Activated T-cell treated with anti-CD3 and anti-CD28 coated beads, Interleukin-2, amount 50 U/mL, for 4 hours (primary cell): ENCODE results near the gene KRTAP10-8. TPM values are rescaled to one million over a fixed set of nuclear protein-coding genes. Genes with fewer than 3 reads are reported as not detected.
"Not testable (repeated sequence)": the region's sequence is repeated elsewhere in the genome, so short reads cannot be mapped to it uniquely, and the experiment has no call there.

Experiments used
- ATAC-seq, 2 donors: fragments of 200-7000 bp; cut with Tn5 transposase; one replicate each; pipeline ENCODE4 v1.10.0; 2021
- DNase-seq: peaks from one replicate; pipeline ENCODE4 v3.0.0-alpha.2; 2020
- H3K27me3 Mint-ChIP-seq: one replicate; pipeline ENCODE4 v1.8.0; 2021; ENCODE audit warnings: low read depth, mixed read lengths
- H3K36me3 Mint-ChIP-seq: one replicate; pipeline ENCODE4 v1.8.0; 2022; ENCODE audit warnings: mixed read lengths; ENCODE audit not compliant: insufficient read depth
- H3K4me1 Mint-ChIP-seq: one replicate; pipeline ENCODE4 v1.8.0; 2021; ENCODE audit warnings: low read depth, mixed read lengths
- H3K4me3 Mint-ChIP-seq: one replicate; pipeline ENCODE4 v1.8.0; 2021; ENCODE audit warnings: mild to moderate bottlenecking, moderate library complexity, mixed read lengths
- H3K9me3 Mint-ChIP-seq: one replicate; pipeline ENCODE4 v1.8.0; 2021; ENCODE audit warnings: mixed read lengths
- total RNA-seq, 3 donors: library from RNA; stranded (reverse); gene quantifications; one replicate each; pipeline ENCODE4 v1.2.1, GENCODE V29; 2021

KRTAP10-8 gene
- total RNA-seq, 3 donors from 2014 or later: not detected

DNA sequence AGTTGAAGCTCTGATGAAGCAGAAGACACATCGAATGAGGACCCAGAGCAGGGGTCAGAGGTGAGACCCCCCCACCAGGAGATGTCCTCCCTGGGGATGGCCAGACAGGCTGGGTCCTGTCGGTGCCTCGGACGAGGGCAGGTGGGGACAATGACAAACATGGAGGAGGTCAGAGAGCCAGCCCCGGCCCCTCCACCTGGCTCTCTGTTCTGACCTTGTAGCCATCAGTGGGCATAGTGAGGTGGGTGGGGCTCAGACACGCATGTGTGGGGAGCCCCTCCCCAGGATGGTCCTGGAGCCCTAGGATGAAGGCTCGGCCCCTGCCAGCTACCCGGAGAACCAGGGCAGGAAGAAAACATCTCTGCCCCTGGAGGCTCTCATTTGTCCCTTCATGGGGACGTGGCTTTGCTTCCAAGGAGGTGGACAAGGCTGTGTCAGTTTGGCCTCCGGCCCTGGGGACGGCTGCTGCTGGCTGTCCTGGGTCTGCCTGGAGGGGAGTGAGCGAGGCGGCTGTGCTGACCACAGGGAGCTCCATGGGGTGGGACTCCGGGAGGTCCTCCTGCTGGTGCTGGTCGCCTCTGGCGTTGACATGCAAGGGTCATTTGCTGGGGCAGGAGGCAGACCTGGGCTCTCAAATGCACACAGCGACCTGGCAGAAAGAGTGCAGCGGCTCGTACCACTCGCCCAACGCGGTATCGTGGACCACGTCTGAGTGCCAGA is 22.1 kb upstream of the KRTAP10-8 start:
- Mint-ChIP-seq H3K27me3 (peaks cover 25% of the 10 kb centered on the region), H3K9me3 (no peaks in the 10 kb centered on the region), H3K36me3 (no peaks in the 10 kb centered on the region), H3K4me3 (no peak overlapping the region), H3K4me1 (peaks cover 2% of the 10 kb centered on the region)
- ATAC-seq: no peak
- DNase-seq: no peak

DNA sequence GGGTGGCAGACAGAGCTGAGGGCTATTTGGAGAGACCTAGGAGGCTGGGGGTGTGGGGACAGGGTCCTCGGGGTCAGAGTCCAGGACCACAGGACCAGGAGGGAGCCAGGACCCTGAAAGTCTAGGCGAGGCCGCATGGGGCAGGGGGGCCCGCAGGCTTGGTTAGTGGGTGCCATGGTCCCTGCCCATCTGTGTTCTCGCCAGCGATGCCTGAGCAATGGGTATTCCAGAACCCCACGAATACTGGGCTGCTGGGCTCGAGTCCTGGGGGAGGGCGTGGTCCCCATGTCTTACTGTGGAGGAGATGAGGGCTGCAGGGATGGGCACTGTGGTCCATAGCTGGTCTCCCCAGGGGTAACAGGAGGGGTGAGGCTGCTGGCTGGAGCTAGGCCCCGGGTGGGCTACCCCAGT is 21.6 kb upstream of the KRTAP10-8 start:
- H3K36me3 Mint-ChIP-seq: no peaks in the 10 kb centered on the region
- no peak for DNase-seq
- H3K27me3 Mint-ChIP-seq: peaks cover 25% of the 10 kb centered on the region
- no peaks in the 10 kb centered on the region for H3K9me3 Mint-ChIP-seq
- ATAC-seq: no peak
- no peak overlapping the region for H3K4me3 Mint-ChIP-seq
- peaks cover 2% of the 10 kb centered on the region for H3K4me1 Mint-ChIP-seq

DNA sequence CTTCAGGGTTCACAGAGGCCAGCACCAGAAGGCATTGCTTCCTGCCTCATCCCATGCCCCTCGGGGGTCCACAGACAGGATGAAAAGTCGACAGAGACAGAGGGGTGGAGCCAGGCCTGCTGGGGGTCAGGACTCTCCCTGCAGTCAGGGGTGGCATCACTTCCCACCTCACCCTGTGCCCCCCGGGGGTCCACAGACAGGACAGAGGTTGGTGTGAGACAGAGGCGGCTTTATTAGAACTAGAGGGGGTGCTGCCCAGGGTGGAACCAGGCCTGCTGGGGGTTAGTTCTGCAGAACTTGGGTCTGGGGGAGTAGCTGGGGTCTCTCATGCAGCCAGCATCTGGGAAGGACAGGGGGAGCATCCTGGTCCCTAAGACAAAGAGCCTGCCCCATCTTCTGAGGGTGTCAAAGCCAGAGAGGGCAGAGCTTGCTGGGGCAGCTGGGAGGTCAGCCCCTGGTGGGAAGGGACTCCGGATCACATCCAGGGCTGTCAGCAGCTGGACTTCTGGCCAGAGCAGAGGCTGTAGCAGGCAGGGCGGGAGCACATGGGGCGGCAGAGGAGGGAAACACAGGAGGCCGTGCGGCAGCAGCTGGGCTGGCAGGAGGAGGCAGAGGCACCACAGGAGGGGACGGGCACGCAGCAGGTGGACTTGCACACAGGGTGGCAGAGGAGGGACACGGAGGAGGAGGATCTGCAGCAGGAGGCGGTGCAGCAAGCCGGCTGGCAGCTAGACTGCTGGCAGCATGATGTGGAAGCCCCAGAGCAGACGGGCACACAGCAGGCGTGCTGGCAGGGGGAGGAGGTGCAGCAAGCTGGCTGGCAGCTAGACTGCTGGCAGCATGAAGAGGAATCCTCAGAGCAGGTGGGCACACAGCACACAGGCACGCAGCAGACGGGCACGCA is 20.7 kb upstream of the KRTAP10-8 start:
- not testable (repeated sequence) for DNase-seq, ATAC-seq, H3K9me3 Mint-ChIP-seq, H3K4me1 Mint-ChIP-seq, H3K36me3 Mint-ChIP-seq, H3K4me3 Mint-ChIP-seq
- peaks cover 20% of the 10 kb centered on the region for H3K27me3 Mint-ChIP-seq

DNA sequence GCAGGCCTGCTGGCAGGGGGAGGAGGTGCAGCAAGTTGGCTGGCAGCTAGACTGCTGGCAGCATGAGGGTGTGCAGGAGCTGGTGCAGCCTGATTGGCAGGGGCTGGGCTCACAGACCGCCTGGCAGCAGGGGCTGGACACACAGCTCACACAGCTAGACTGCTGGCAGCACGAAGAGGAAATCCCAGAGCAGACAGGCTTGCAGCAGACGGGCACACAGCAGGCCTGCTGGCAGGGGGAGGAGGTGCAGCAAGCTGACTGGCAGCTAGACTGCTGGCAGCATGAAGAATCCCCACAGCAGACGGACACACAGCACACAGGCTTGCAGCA is 20.1 kb upstream of the KRTAP10-8 start:
- DNase-seq, H3K9me3 Mint-ChIP-seq, H3K4me1 Mint-ChIP-seq, H3K4me3 Mint-ChIP-seq, ATAC-seq, H3K36me3 Mint-ChIP-seq: not testable (repeated sequence)
- H3K27me3 Mint-ChIP-seq: peaks cover 14% of the 10 kb centered on the region

DNA sequence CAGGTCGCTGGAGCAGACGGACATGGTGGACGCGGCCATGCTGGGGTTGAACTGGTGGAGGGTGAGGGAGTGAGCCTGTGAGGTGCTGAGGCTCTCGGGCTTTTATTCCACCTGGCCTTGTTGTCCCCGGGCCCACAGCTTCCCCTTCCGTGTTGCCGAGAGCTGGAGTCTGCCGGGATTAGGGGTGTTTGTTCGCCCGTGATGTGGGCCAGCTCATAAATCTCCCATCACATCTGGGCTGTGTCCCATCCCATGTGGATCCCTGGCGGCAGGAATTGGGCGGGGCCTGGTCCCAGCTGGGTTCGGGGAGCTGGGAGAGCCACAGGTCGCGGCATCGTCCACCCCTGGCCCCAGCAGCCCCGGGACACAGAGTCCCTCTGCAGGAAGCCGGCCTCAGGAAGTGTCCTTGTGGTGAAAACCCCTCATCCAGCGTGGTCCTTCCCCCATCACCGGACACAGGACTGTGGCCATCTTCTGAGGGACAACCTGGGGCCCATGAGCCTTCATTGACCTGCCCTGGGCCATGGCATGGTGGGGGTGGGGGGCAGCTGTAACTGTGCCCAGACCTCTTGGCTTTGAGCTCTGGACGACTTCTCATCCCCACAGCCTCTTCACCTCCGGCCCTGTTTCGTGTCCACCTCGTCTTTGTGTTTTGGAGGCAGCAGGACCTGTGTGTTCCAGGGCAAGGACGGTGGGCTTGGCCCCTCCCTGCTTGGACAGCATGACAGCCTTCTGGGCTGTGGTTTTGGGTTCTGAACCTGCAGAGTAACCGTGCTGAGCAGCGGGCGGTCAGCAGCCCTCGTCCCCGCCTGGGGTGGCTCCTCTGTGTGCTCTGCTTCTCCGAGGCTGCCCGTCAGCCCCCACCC is 19.2 kb upstream of the KRTAP10-8 start, which contains the start of gene KRTAP10-6:
Gene KRTAP10-6 (minus strand): TSS at position 60 of the 866 bp plus-strand sequence. CDS start 21 bp downstream, at position 39.
- no peaks in the 10 kb centered on the region for H3K9me3 Mint-ChIP-seq
- H3K4me1 Mint-ChIP-seq: peaks cover 2% of the 10 kb centered on the region
- no peak for DNase-seq

DNA sequence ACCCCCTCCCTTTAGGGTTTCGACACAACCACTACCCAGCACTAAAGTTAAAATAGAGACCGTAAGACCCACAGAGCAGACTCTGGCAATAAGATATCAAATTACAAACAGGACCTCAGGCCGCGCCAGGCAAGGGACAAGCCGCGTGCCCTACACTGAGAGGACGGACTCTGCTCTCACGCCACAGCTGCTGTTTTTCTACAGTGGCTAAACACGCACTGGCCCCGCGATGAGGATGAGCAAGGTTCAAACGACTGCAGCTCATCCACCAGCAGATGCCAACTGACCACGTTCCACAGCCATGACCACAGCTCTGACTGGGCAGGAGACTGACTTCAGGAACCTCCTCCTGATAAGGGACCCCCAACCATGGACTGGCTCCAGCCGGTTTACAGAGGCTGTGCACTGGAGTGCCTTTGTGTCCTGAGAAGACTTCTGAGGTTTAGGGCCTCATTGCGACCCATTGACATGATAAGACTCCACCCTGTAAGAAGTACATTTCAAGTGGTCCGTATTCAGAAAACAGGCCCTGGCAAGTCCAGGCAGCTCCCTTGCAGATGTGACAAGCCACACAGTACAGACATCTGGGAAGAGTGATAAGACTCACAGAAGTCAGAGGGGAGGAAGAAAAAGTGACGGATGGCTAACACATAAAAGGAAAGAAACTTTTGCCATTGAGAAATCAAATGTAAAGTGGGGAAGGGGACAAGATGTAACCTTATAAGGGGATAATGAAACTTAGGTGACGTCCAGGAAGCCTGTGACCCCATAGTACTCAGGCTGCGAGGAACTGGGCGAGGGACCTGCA is 18.1 kb upstream of the KRTAP10-8 start:
- Mint-ChIP-seq H3K9me3 (peaks cover 5% of the 10 kb centered on the region), H3K4me3 (no peak overlapping the region)

More for the DNA sequence above, 19.2 kb upstream of the KRTAP10-8 start, which contains the start of gene KRTAP10-6:
- peaks cover 12% of the 10 kb centered on the region for H3K27me3 Mint-ChIP-seq
- no peaks in the 10 kb centered on the region for H3K36me3 Mint-ChIP-seq
- ATAC-seq: no peak
- no peak within 1 kb of the TSS for H3K4me3 Mint-ChIP-seq

DNA sequence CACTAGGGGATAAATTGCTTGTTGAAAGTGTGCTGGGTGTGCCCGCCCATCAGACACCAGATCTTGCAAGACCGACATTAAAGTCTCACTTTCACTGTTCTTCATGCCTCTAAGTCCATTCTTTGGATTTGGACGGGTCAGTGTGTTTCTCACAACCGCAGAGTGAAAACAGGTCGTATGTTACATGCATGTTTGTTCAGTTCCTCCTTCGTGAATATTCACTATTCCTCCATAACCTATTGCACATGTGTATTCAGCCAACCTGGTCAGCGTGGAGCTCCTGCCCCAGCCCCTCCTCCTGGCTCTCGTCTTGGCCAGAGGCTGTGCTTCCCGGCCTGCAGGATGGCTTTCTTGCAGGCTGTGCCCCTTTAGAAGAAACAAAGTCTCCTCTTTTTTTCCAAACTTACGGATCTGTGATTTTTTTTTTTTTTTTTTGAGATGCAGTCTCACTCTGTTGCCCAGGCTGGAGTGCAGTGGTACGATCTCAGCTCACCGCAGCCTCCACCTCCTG is 17.4 kb upstream of the KRTAP10-8 start:
- no peak for DNase-seq
- no peak for ATAC-seq
- H3K27me3 Mint-ChIP-seq: peaks cover 9% of the 10 kb centered on the region
- H3K4me1 Mint-ChIP-seq: peaks cover 2% of the 10 kb centered on the region
- H3K9me3 Mint-ChIP-seq: peaks cover 6% of the 10 kb centered on the region
- no peak overlapping the region for H3K4me3 Mint-ChIP-seq
- peaks cover 1% of the 10 kb centered on the region for H3K36me3 Mint-ChIP-seq

More for the DNA sequence above, 18.1 kb upstream of the KRTAP10-8 start:
- no peak for ATAC-seq
- Mint-ChIP-seq H3K27me3 (peaks cover 9% of the 10 kb centered on the region), H3K4me1 (peaks cover 2% of the 10 kb centered on the region), H3K36me3 (peaks cover 1% of the 10 kb centered on the region)
- no peak for DNase-seq

DNA sequence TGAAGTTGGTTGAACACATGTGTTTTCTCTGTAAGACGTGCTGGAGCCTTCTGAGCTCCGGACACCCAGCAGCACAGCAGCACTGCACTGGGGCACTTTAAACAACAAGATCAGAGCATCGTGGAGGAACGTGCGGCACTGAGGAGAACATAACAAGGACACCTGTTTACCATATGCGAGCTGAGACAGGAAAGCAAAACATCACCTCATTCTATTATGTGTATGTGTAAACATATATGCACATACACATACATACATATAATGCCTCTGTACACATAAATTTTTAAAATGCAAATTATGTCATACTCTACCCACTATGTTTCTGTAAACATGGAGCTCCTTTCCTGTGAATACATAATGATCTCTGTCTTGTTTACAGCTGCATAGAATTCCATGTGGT is 16.4 kb upstream of the KRTAP10-8 start:
- peaks cover 6% of the 10 kb centered on the region for H3K9me3 Mint-ChIP-seq
- no peak overlapping the region for H3K4me3 Mint-ChIP-seq
- H3K27me3 Mint-ChIP-seq: peaks cover 3% of the 10 kb centered on the region
- ATAC-seq: no peak
- peaks cover 2% of the 10 kb centered on the region for H3K4me1 Mint-ChIP-seq
- peaks cover 1% of the 10 kb centered on the region for H3K36me3 Mint-ChIP-seq
- DNase-seq: no peak

DNA sequence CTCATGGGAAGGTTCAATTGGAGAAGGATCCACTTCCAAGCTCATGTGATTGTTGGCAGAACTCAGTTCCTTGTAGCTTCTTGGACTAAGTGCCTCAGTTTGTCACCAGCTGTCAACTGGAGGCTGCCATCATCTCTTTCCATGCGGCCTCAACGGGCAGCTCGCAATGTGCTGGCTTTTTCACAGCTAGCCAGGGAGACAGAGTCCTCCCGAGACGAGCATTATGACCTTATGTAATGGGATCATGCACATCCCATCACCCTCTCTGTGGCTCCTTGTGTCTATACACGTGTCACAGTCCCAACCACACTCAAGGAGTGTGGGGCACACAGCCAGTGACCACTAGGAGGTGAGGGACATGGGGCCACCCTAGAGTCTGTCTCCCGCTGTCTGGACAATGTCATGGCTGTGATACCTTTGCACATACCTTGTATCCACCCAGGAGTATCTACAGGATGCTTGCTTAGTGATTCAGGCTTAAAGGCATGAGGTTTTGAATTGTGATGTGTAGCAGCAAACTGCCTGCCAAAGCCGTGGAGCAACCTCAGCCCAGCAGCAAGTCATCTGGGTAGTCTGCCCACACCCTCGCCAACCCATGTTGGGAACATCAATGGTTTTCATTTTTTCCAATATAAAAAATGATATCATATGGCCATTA is 15.7 kb upstream of the KRTAP10-8 start:
- ATAC-seq (no peak), DNase-seq (no peak)
- peaks cover 1% of the 10 kb centered on the region for H3K36me3 Mint-ChIP-seq
- H3K4me3 Mint-ChIP-seq: no peak overlapping the region
- H3K4me1 Mint-ChIP-seq: peaks cover 2% of the 10 kb centered on the region
- peaks cover 3% of the 10 kb centered on the region for H3K27me3 Mint-ChIP-seq
- H3K9me3 Mint-ChIP-seq: peaks cover 6% of the 10 kb centered on the region

DNA sequence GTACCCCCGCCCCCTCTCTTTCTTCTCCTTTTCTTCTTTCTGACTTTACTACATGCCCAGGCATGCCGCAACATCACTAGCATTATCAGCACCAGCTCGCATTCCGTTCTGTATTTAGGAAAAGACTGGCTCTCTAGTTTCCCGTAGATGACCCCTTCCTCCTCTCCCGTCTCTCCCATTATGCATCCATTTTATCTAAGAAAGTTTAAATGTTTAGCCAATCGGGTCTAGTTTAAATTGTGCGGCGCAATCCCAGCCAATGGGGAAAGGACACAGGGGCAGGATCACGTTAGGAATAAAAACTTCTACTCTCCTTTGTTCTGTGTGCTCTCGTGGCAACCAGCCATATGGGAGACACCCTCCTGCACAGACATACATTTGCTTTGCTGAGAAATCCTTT is 13.8 kb upstream of the KRTAP10-8 start:
- Mint-ChIP-seq H3K4me1 (peaks cover 2% of the 10 kb centered on the region), H3K27me3 (no peaks in the 10 kb centered on the region), H3K36me3 (peaks cover 1% of the 10 kb centered on the region), H3K4me3 (no peak overlapping the region), H3K9me3 (peaks cover 6% of the 10 kb centered on the region)
- ATAC-seq (no peak), DNase-seq (no peak)

DNA sequence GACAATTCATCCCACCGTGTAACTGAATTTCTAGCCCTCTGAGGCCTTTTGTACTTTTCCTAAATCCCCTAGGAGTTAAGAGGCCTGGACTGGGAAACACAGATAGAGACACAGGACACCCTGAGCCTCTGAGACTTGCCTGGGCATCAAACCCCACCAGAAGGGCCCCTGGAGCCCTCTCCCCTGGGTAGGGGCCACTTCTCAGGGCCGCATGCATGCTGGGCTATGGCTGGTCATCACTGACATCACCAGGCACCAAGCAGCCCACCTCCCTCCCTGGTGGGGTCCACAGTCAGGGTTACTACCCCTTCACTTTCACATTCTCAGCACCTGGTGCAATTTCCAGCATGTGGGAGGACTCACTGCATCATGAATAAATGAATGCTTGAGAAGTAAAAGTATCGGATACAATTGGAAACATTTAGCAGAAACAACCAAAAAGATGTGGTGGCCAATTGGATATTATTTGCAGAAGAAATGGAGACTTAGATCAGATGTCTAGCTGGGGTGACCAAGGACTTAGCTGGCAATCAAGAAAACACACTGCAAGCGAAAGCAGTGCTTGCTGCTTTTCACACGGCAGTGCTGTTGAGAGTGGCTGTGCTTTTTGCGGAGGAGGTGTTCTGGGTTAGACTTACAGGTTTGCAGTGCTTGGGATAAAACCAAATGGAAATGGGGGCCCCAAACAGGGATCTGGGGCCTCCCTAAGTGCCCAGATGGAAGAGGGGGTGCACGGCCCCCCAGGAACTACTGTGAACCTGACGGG is 12.4 kb upstream of the KRTAP10-8 start:
- Mint-ChIP-seq H3K27me3 (peaks cover 6% of the 10 kb centered on the region), H3K9me3 (peaks cover 6% of the 10 kb centered on the region), H3K36me3 (peaks cover 1% of the 10 kb centered on the region), H3K4me3 (no peak overlapping the region), H3K4me1 (no peaks in the 10 kb centered on the region)
- no peak for ATAC-seq
- DNase-seq: no peak

DNA sequence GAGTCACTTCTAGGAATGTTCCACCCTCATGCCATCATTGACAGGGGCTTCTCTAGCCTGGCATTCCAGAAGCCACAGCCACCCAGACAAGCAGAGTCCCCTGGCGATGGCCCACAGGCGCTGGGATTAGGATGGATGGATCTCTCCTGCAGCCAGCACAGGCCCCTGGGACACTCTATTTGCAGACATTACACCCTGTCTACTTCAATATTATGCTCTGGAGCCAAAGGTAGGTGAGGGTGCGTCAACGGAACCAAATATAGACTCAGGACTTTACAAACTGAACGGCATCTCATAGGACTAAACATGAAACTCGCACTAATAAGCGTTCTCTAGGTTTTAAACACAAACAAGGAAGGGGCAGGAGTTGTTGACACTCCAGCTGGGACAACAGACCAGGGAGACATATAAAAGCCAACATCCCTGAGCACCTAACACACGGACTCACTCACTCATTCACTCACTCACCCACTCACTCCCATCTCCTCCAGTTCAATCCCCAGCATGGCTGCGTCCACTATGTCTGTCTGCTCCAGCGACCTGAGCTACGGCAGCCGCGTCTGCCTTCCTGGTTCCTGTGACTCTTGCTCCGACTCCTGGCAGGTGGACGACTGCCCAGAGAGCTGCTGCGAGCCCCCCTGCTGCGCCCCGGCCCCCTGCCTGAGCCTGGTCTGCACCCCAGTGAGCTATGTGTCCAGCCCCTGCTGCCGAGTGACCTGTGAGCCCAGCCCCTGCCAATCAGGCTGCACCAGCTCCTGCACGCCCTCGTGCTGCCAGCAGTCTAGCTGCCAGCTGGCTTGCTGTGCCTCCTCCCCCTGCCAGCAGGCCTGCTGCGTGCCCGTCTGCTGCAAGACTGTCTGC is 11.5 kb upstream of the KRTAP10-8 start, which contains the start of gene KRTAP10-7:
Gene KRTAP10-7 (plus strand): TSS at position 480 of the 861 bp plus-strand sequence. CDS start 25 bp downstream, at position 505.
- not testable (repeated sequence) for DNase-seq, ATAC-seq

More for the DNA sequence above, 11.5 kb upstream of the KRTAP10-8 start, which contains the start of gene KRTAP10-7:
- H3K36me3 Mint-ChIP-seq, H3K27me3 Mint-ChIP-seq, H3K4me3 Mint-ChIP-seq, H3K9me3 Mint-ChIP-seq, H3K4me1 Mint-ChIP-seq: not testable (repeated sequence)
